Measurements from ENCODE around the gene CNKSR2. TPM values are rescaled to one million over a fixed set of nuclear protein-coding genes. Genes with fewer than 3 reads are reported as not detected.

CNKSR2 gene
- total and polyA plus RNA-seq, 2 experiments from 2014 or later: 1.5 to 10.3 TPM

- no peaks in the 10 kb centered on the region for H4K20me1 ChIP-seq (ENCODE audit: insufficient read depth, poor library complexity, severe bottlenecking)
- H3K4me1 ChIP-seq (ENCODE audit: insufficient read depth): no peaks in the 10 kb centered on the region
- H3K79me2 ChIP-seq: no peaks in the 10 kb centered on the region
- no peak overlapping the region for H3K4me2 ChIP-seq
- H3K36me3 ChIP-seq (replicated peaks; ENCODE audit: insufficient read depth, low read depth): no peaks in the 10 kb centered on the region
- H3K4me3 ChIP-seq: no peak overlapping the region
- no peak overlapping the region for H3K27ac ChIP-seq
- no peaks in the 10 kb centered on the region for H3K9me2 ChIP-seq (replicated peaks; ENCODE audit: insufficient read depth)
- H3K9me3 ChIP-seq (ENCODE audit: low read depth): no peaks in the 10 kb centered on the region
- no peaks in the 10 kb centered on the region for H3K27me3 ChIP-seq
- H2AFZ ChIP-seq: no peak overlapping the region
- TF ChIP-seq EZH2phosphoT487 (IDR thresholded peaks at IDR 0.05; ENCODE audit: low read depth, severe bottlenecking, unreplicated experiment) (no peak), EZH2 (IDR thresholded peaks at IDR 0.05; ENCODE audit: borderline replicate concordance) (no peak)
- TF ChIP-seq, protein P1, sequence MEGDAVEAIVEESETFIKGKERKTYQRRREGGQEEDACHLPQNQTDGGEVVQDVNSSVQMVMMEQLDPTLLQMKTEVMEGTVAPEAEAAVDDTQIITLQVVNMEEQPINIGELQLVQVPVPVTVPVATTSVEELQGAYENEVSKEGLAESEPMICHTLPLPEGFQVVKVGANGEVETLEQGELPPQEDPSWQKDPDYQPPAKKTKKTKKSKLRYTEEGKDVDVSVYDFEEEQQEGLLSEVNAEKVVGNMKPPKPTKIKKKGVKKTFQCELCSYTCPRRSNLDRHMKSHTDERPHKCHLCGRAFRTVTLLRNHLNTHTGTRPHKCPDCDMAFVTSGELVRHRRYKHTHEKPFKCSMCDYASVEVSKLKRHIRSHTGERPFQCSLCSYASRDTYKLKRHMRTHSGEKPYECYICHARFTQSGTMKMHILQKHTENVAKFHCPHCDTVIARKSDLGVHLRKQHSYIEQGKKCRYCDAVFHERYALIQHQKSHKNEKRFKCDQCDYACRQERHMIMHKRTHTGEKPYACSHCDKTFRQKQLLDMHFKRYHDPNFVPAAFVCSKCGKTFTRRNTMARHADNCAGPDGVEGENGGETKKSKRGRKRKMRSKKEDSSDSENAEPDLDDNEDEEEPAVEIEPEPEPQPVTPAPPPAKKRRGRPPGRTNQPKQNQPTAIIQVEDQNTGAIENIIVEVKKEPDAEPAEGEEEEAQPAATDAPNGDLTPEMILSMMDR (IDR thresholded peaks at IDR 0.05; ENCODE audit: poor library complexity): no peak
- no peak for DNase-seq (ENCODE audit: low spot score)
- 63% methylated on average over 5 of the region's 5 CpGs for WGBS (ENCODE audit: low lambda C conversion rate, missing lambda C conversion rate)
These were observed 237.9 kb downstream of the CNKSR2 start for GRCh38 chrX:21612154-21612553.

DNA sequence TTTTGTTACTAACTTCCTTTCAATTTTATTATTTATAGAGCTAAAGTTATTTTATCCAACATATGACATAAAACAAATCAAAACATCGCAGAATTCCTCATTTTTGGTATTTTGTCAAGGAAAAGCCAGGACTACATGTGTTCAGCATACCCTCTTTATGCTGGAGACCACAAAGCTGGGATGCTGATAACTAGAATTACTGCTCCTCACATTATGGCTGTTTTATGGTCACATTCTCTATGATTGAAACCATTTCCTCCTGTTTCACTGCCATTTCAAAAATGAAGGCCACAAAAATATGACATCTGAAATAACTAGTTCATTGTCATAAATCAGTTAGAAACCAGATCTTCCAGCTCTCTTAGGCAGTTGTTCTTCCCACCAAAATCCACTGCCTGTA lies 242.2 kb downstream of the CNKSR2 start:
- TF ChIP-seq EZH2phosphoT487 (IDR thresholded peaks at IDR 0.05; ENCODE audit: low read depth, severe bottlenecking, unreplicated experiment) (no peak), EZH2 (IDR thresholded peaks at IDR 0.05; ENCODE audit: borderline replicate concordance) (no peak)
- TF ChIP-seq, protein P1 (IDR thresholded peaks at IDR 0.05; ENCODE audit: poor library complexity): no peak
- H3K9me2 ChIP-seq (replicated peaks; ENCODE audit: insufficient read depth): no peaks in the 10 kb centered on the region

GRCh38 chrX:21620234-21620633 lies 246.0 kb downstream of the CNKSR2 start:
- H3K4me3 ChIP-seq: no peak overlapping the region
- H3K27me3 ChIP-seq: no peaks in the 10 kb centered on the region
- 85% methylated on average over 2 of the region's 2 CpGs for whole genome bisulfite sequencing (ENCODE audit: low lambda C conversion rate, missing lambda C conversion rate)
- H3K9me2 ChIP-seq (replicated peaks; ENCODE audit: insufficient read depth): no peaks in the 10 kb centered on the region
- H2AFZ ChIP-seq: no peak overlapping the region
- no peak for DNase-seq (ENCODE audit: low spot score)
- no peaks in the 10 kb centered on the region for H4K20me1 ChIP-seq (ENCODE audit: insufficient read depth, poor library complexity, severe bottlenecking)
- no peak overlapping the region for H3K27ac ChIP-seq
- no peaks in the 10 kb centered on the region for H3K4me1 ChIP-seq (ENCODE audit: insufficient read depth)
- H3K4me2 ChIP-seq: no peak overlapping the region
- no peaks in the 10 kb centered on the region for H3K79me2 ChIP-seq
- no peak for TF ChIP-seq EZH2phosphoT487 (IDR thresholded peaks at IDR 0.05; ENCODE audit: low read depth, severe bottlenecking, unreplicated experiment)
- TF ChIP-seq EZH2 (IDR thresholded peaks at IDR 0.05; ENCODE audit: borderline replicate concordance): no peak
- TF ChIP-seq, protein P1 (IDR thresholded peaks at IDR 0.05; ENCODE audit: poor library complexity): no peak
- H3K9me3 ChIP-seq (ENCODE audit: low read depth): no peaks in the 10 kb centered on the region
- H3K36me3 ChIP-seq (replicated peaks; ENCODE audit: insufficient read depth, low read depth): no peaks in the 10 kb centered on the region

More for the DNA sequence above, 242.2 kb downstream of the CNKSR2 start:
- H3K9me3 ChIP-seq (ENCODE audit: low read depth): no peaks in the 10 kb centered on the region
- no peaks in the 10 kb centered on the region for H3K4me1 ChIP-seq (ENCODE audit: insufficient read depth)
- H4K20me1 ChIP-seq (ENCODE audit: insufficient read depth, poor library complexity, severe bottlenecking): no peaks in the 10 kb centered on the region
- no peaks in the 10 kb centered on the region for H3K79me2 ChIP-seq
- no peak for DNase-seq (ENCODE audit: low spot score)
- H2AFZ ChIP-seq: no peak overlapping the region
- WGBS (ENCODE audit: low lambda C conversion rate, missing lambda C conversion rate): 73% methylated on average over 1 of the region's 1 CpG
- no peaks in the 10 kb centered on the region for H3K36me3 ChIP-seq (replicated peaks; ENCODE audit: insufficient read depth, low read depth)
- H3K27ac ChIP-seq: no peak overlapping the region
- no peak overlapping the region for H3K4me3 ChIP-seq
- no peaks in the 10 kb centered on the region for H3K27me3 ChIP-seq
- no peak overlapping the region for H3K4me2 ChIP-seq

Measured in hepatocyte (in vitro differentiated cells).